ENCODE measurements around the gene PFN4.

PFN4 gene

GRCh38 chr2:24076849-24077534 is 46.1 kb downstream of the PFN4 start:
- DNase-seq = peak in 1 of 2 donors; percentile 29

- peak; percentile 100 for DNase-seq
These were observed 47.0 kb downstream of the PFN4 start, which contains the start of gene SF3B6 for GRCh38 chr2:24075915-24076848. TSS of gene SF3B6 (minus strand) at chr2:24076326. CDS start at chr2:24076229, 97 bp downstream.

DNA sequence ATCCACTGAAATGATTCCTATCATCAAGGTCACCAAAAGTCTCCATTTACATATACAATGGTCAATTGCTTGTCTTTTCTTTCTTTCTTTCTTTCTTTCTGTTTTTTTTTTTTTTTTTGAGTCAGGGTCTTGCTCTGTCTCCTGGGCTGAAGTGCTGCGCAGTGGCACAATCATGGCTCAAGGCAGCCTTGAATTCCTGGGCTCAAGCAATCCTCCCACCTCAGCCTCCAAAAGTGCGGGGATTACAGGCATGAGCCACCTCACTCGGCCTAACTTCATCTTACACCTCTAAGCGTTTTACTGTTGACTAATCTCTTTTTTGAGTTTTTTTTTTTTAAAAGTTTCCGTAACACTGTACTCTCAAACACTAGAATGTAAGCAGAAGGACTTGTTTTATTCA is 47.9 kb downstream of the PFN4 start:
- DNase-seq = no peak

DNA sequence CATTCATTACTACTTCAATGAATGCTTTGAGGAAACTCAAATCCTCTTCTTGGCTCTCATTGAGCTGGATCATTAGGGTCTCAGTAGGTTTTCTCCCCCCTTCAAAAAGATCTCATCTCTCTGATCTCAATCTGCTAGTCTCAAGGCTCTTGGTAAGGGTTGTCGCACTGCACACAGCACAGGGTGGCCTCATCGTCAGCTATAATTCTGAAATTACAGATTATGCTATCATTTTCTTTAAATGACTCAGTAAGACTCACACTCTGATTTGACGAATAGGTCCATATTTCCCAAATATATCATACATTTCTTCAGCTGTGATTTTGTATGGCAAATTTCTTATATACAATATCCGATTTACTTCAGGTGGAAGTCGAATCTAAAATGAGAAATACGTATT is 49.3 kb downstream of the PFN4 start:
- no peak for DNase-seq

DNA sequence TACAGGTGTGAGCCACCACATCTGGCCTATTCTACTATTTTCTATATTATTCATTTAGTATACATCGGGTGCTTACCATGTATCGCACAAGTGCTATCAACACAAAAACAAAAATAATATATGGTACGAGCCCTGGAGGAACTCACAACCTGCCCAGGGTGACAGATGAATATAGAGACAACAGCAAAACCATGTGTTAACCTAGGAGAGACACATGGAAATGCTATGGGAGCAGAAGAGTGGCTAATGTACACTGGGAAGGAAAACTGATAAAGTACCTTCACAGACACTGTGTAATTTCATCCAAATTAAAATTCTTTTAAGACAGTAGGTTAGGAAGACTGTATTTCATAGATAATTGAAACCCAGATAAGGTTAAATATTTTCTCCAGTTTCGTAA is 50.9 kb downstream of the PFN4 start:
- DNase-seq = no peak

DNA sequence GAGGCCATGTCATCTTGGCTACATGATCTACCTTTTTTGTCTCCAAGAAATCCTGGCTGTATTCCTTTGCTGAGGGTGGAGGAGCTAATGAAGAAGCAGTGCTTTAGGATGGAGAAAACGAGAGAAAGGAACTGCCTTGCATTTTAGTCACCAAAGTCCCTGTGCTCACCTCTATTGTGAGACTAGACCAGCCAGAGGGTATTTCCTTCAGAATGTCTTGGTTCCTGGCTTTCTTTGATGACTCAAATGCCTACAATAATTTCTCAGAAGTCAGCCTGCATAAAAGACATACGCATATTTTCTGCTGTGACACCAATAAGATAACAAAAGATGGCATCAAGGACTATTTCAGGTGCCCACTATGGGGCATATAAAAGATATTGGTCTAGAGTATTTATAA is 57.8 kb downstream of the PFN4 start:
- DNase-seq = no peak
